Osteoblast (primary cell): ENCODE measurements around the gene SAXO1. TPM values are rescaled to one million over a fixed set of nuclear protein-coding genes. Genes with fewer than 3 reads are reported as not detected.
"Not testable (repeated sequence)": the region's sequence is repeated elsewhere in the genome, so short reads cannot be mapped to it uniquely, and the experiment has no call there.

Source experiments
- DNase-seq: peaks from one replicate; pipeline ENCODE4 v3.0.0; 2011; ENCODE audit warnings: low spot score, mixed read lengths; ENCODE audit not compliant: insufficient read length; ENCODE audit errors: missing footprints
- H2AFZ ChIP-seq: 2 replicates; pipeline ENCODE4 v1.6.0; 2011; ENCODE audit warnings: mild to moderate bottlenecking, low read length
- H3K27ac ChIP-seq: 2 replicates; pipeline ENCODE4 v1.5.1; 2011; ENCODE audit warnings: mild to moderate bottlenecking, low read depth, low read length, moderate library complexity
- H3K27me3 ChIP-seq: 2 replicates; pipeline ENCODE4 v1.6.0; 2012; ENCODE audit warnings: mild to moderate bottlenecking, control low read depth, inconsistent platforms, low read length, moderate library complexity; ENCODE audit not compliant: insufficient read depth
- H3K36me3 ChIP-seq: 2 replicates; pipeline ENCODE4 v1.5.1; 2011; ENCODE audit warnings: mild to moderate bottlenecking, low read length, control low read depth, moderate library complexity; ENCODE audit not compliant: insufficient read depth
- H3K4me1 ChIP-seq: 2 replicates; pipeline ENCODE4 v1.5.1; 2011; ENCODE audit warnings: mild to moderate bottlenecking, low read length, control low read depth, moderate library complexity; ENCODE audit not compliant: insufficient read depth
- H3K4me2 ChIP-seq: 2 replicates; pipeline ENCODE4 v1.6.0; 2011; ENCODE audit warnings: mild to moderate bottlenecking, low read length; ENCODE audit not compliant: insufficient read depth
- H3K4me3 ChIP-seq: fragments of 200-600 bp; sonication (generic); 3 replicates; pipeline ENCODE4 v1.5.1; 2012; ENCODE audit warnings: mild to moderate bottlenecking, low read length, inconsistent platforms; ENCODE audit not compliant: insufficient read depth
- H3K79me2 ChIP-seq: 2 replicates; pipeline ENCODE4 v1.6.0; 2012; ENCODE audit warnings: mild to moderate bottlenecking, low read length, control low read depth, inconsistent platforms; ENCODE audit not compliant: insufficient read depth
- H3K9me3 ChIP-seq: 2 replicates; pipeline ENCODE4 v1.5.1; 2011; ENCODE audit warnings: low read depth, low read length, control low read depth
- H4K20me1 ChIP-seq: 2 replicates; pipeline ENCODE4 v1.6.0; 2012; ENCODE audit warnings: mild to moderate bottlenecking, low read length, control low read depth; ENCODE audit not compliant: insufficient read depth
- CTCF ChIP-seq: IDR thresholded peaks from 2 replicates; pipeline ENCODE4 v1.5.1; 2011; ENCODE audit warnings: mild to moderate bottlenecking, low read depth, low read length, moderate library complexity; ENCODE audit errors: extremely low read depth
- total RNA-seq: library from RNA; depleted of rRNA; stranded (reverse); fragments of >200 nt; gene quantifications from 2 replicates; pipeline ENCODE4 v1.2.3, GENCODE V29; 2012

The SAXO1 gene
- total RNA-seq, 1 donor, result under 0.01 TPM

DNA sequence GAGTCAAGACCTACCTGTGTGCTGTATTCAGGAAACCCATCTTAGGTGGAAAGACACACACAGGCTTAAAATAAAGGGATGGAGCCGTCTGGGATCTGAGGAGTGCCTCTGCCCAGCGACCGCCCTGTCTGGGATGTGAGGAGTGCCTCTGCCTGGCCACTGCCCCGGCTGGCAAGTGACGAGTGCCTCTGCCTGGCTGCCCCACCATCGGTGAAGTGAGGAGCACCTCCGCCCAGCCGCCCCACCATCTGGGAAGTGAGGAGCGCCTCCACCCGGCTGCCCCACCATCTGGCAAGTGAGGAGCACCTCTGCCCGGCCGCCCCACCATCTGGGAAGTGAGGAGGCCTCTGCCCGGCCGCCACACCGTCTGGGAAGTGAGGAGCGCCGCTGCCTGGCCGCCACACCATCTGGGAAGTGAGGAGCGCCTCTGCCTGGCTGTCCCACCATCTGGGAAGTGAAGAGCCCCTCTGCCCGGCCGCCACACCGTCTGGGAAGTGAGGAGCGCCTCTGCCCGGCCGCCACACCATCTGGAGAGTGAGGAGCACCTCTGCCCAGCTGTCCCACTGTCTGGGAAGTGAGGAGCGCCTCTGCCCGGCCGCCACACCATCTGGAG, 33.7 kb downstream of the SAXO1 start:
- Histone ChIP-seq H3K27ac (no peak overlapping the region), H4K20me1 (no peaks in the 10 kb centered on the region), H3K4me2 (no peak overlapping the region), H3K9me3 (no peaks in the 10 kb centered on the region), H3K4me3 (no peak overlapping the region), H3K4me1 (no peaks in the 10 kb centered on the region), H3K36me3 (no peaks in the 10 kb centered on the region), H2AFZ (no peak overlapping the region), H3K79me2 (no peaks in the 10 kb centered on the region), H3K27me3 (no peaks in the 10 kb centered on the region)
- DNase-seq, result no peak
- no peak for TF ChIP-seq CTCF

DNA sequence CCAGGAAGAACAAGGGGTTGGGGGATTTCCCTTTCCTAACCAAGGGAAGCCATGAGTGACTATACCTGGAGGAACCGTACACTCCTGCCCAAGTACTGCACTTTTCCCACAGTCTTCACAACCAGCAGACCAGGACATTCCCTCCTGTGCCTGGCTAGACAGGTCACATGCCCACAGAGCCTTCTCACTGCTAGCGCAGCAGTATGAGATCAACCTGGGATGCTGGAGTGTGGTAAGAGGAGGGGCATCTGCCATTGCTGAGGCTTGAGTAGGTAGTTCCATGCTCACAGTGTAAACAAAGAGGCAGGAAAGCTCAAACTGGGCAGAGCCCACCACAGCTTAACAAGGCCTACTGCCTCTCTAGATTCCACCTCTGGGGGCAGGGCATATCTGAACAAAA, 35.9 kb downstream of the SAXO1 start:
- Histone ChIP-seq H3K79me2 (no peaks in the 10 kb centered on the region), H2AFZ (no peak overlapping the region), H4K20me1 (no peaks in the 10 kb centered on the region), H3K4me3 (no peak overlapping the region), H3K36me3 (no peaks in the 10 kb centered on the region), H3K4me2 (no peak overlapping the region), H3K9me3 (no peaks in the 10 kb centered on the region), H3K27ac (no peak overlapping the region), H3K4me1 (no peaks in the 10 kb centered on the region), H3K27me3 (no peaks in the 10 kb centered on the region)
- no peak for DNase-seq
- no peak for TF ChIP-seq CTCF

DNA sequence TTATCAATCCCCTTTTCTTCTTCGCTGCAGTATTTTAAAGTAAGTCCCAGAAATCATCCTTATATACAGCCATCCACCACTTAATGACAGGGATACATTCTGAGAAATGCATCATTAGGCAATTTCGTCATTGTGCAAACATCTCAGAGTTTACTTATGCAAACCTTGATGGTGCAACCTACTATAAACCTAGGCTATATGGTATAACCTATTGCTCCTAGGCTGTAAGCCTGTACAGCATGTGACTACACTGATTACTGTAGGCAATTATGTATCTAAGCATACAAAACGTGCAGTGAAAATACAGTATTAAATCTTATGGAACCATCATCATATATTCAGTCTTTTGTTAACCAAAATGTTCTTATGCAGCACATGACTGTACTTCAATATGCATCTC, 36.8 kb downstream of the SAXO1 start:
- no peaks in the 10 kb centered on the region for H3K36me3 ChIP-seq
- H3K27me3 ChIP-seq, result no peaks in the 10 kb centered on the region
- no peak overlapping the region for H3K4me3 ChIP-seq
- no peak overlapping the region for H2AFZ ChIP-seq
- no peaks in the 10 kb centered on the region for H4K20me1 ChIP-seq
- no peak for DNase-seq
- no peak for TF ChIP-seq CTCF
- H3K9me3 ChIP-seq, result no peaks in the 10 kb centered on the region
- no peaks in the 10 kb centered on the region for H3K4me1 ChIP-seq
- no peak overlapping the region for H3K27ac ChIP-seq
- no peaks in the 10 kb centered on the region for H3K79me2 ChIP-seq
- no peak overlapping the region for H3K4me2 ChIP-seq

DNA sequence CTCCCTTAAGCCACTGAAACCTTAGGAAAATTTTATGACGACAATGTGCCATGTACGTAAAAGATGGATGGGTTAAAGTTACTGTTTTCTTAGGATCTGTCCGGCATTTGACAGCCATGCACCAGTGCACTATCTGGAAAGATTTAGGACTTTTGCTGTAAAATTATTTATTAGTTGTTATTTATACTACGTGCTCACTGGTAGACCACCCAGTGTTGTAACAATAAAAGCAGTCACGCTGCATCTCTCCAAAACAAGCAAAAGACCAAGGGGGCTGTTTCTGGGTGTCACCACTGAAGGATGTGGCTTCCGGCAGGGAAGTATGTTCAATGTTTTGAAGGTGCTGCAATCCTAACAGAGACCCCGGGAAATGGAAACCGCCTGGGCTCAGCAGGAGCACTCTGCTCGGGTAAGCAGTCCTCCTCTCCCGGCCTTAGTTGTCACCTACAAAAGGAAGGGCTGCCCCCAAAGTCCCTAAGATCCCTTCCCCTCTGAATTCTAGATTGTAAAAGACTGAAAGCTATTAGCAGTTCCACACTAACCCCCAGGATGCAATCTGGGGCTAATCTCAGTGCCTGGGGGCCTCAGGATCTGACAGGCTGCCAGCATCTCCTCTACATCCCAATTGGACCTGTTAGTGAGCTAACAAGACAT, 38.6 kb downstream of the SAXO1 start:
- no peaks in the 10 kb centered on the region for H3K36me3 ChIP-seq
- no peaks in the 10 kb centered on the region for H3K9me3 ChIP-seq
- H3K4me2 ChIP-seq, result no peak overlapping the region
- no peaks in the 10 kb centered on the region for H3K4me1 ChIP-seq
- H3K27ac ChIP-seq, result no peak overlapping the region
- H3K27me3 ChIP-seq, result no peaks in the 10 kb centered on the region
- DNase-seq, result peak; percentile 70
- TF ChIP-seq CTCF, result no peak
- no peak overlapping the region for H2AFZ ChIP-seq
- no peak overlapping the region for H3K4me3 ChIP-seq
- H4K20me1 ChIP-seq, result no peaks in the 10 kb centered on the region
- no peaks in the 10 kb centered on the region for H3K79me2 ChIP-seq

DNA sequence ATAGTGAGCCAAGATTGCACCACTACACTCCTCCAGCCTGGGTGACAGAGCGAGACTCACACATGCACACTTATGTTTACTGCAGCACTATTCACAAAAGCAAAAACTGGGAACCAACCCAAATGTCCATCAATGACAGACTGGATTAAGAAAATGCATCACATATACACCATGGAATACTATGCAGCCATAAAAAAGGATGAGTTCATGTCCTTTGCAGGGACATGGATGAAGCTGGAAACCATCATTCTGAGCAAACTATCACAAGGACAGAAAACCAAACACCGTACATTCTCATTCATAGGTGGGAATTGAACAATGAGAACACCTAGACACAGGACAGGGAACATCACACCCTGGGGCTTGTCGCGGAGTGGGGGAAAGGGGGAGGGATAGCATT, 41.8 kb downstream of the SAXO1 start:
- not testable (repeated sequence) for H3K4me3 ChIP-seq, H3K9me3 ChIP-seq, DNase-seq, H3K79me2 ChIP-seq, H3K27ac ChIP-seq, H3K4me2 ChIP-seq, H3K4me1 ChIP-seq, H3K27me3 ChIP-seq, H3K36me3 ChIP-seq, H4K20me1 ChIP-seq, H2AFZ ChIP-seq
